Measurements from ENCODE around the gene MSI1. TPM values are rescaled to one million over a fixed set of nuclear protein-coding genes. Genes with fewer than 3 reads are reported as not detected.

MSI1 gene
- total RNA-seq, 1 experiment from 2014 or later: 3.6 TPM

DNA sequence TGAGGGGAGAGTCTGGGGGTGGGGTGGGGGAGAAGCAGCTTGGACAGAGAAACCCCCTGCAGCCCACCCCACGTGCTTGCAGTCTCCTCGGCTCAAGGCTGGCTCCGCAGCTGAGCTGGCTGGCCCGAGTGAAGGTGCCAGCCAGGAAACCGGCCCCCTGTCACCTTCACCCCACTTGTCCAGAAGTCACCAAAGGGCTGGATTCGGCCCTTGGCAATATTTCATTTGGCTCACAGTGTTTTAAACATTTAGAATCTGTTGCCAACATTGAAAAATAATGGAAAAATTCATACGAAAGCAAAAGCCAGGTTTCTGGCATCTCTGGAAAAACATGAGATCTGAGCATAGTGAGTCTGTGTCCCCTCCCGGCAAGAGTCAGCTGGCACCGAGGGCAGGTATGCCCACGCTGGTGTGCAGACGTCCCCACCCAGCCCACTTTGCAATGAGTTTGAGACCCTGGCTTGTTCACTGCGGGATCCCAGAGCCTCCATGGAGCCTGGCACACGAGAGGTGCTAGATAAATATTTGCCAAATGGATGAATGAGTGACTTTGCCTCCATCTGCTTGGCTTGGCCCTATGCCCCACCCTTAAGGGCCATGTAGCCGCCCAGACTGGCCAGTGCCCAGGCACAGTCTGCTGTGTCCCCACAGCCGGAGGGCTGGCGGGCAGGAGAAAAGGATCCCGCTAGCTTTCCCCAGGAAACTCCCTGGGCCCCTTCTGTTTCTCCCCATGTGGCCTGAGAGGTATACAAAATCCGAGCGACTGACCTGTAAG, 18.2 kb downstream of the MSI1 start:
- ChIA-PET POLR2A (ENCODE audit: low non-redundant PET) (no interaction called here), CTCF (no interaction called here)
- no TSS peak for BruUV-seq (replicated peaks)
- Histone ChIP-seq H3K4me1 (ENCODE audit: insufficient read depth, low read length, poor library complexity, severe bottlenecking) (no peaks in the 10 kb centered on the region), H3K36me3 (ENCODE audit: insufficient read depth, low read length, poor library complexity, severe bottlenecking) (no peaks in the 10 kb centered on the region), H3K9me3 (ENCODE audit: low read depth, low read length, poor library complexity, severe bottlenecking) (no peaks in the 10 kb centered on the region), H3K4me3 (ENCODE audit: low read depth, low read length, poor library complexity, severe bottlenecking) (no peak overlapping the region), H3K27me3 (replicated peaks; ENCODE audit: insufficient read depth, low read depth, low read length, poor library complexity) (no peaks in the 10 kb centered on the region), H3K27ac (ENCODE audit: low read depth, low read length, poor library complexity, severe bottlenecking) (no peak overlapping the region)
- intact Hi-C loops (cut with micrococcal nuclease; ENCODE audit: unreplicated experiment): loop anchor here (10.0 kb wide), 1 partner anchor 764 kb away; no protein-coding TSS in a partner anchor
- DNase-seq (ENCODE audit: low spot score): no peak
- TF ChIP-seq, protein P1, sequence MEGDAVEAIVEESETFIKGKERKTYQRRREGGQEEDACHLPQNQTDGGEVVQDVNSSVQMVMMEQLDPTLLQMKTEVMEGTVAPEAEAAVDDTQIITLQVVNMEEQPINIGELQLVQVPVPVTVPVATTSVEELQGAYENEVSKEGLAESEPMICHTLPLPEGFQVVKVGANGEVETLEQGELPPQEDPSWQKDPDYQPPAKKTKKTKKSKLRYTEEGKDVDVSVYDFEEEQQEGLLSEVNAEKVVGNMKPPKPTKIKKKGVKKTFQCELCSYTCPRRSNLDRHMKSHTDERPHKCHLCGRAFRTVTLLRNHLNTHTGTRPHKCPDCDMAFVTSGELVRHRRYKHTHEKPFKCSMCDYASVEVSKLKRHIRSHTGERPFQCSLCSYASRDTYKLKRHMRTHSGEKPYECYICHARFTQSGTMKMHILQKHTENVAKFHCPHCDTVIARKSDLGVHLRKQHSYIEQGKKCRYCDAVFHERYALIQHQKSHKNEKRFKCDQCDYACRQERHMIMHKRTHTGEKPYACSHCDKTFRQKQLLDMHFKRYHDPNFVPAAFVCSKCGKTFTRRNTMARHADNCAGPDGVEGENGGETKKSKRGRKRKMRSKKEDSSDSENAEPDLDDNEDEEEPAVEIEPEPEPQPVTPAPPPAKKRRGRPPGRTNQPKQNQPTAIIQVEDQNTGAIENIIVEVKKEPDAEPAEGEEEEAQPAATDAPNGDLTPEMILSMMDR (conservative IDR thresholded peaks at IDR 0.05; ENCODE audit: low read depth, low read length): no peak
- no peak for TF ChIP-seq EZH2 (IDR thresholded peaks at IDR 0.05; ENCODE audit: borderline replicate concordance, low read depth, low read length, poor library complexity, severe bottlenecking)

- no TSS peak for BruUV-seq (replicated peaks)
- Histone ChIP-seq H3K4me3 (ENCODE audit: low read depth, low read length, poor library complexity, severe bottlenecking) (no peak overlapping the region), H3K36me3 (ENCODE audit: insufficient read depth, low read length, poor library complexity, severe bottlenecking) (no peaks in the 10 kb centered on the region), H3K4me1 (ENCODE audit: insufficient read depth, low read length, poor library complexity, severe bottlenecking) (no peaks in the 10 kb centered on the region), H3K27ac (ENCODE audit: low read depth, low read length, poor library complexity, severe bottlenecking) (no peak overlapping the region), H3K27me3 (replicated peaks; ENCODE audit: insufficient read depth, low read depth, low read length, poor library complexity) (no peaks in the 10 kb centered on the region), H3K9me3 (ENCODE audit: low read depth, low read length, poor library complexity, severe bottlenecking) (no peaks in the 10 kb centered on the region)
- DNase-seq (ENCODE audit: low spot score): no peak
- intact Hi-C loops (cut with micrococcal nuclease; ENCODE audit: unreplicated experiment): no loop called here
- TF ChIP-seq EZH2 (IDR thresholded peaks at IDR 0.05; ENCODE audit: borderline replicate concordance, low read depth, low read length, poor library complexity, severe bottlenecking): no peak
- TF ChIP-seq, protein P1 (conservative IDR thresholded peaks at IDR 0.05; ENCODE audit: low read depth, low read length): no peak
- CTCF ChIA-PET: no interaction called here
- POLR2A ChIA-PET (ENCODE audit: low non-redundant PET): no interaction called here
Measured at GRCh38 chr12:120347766-120348165, 21.2 kb downstream of the MSI1 start.

GRCh38 chr12:120346681-120347080, 22.3 kb downstream of the MSI1 start:
- CTCF ChIA-PET: interaction anchor here (0.6 to 0.9 kb wide), 5 partner anchors 15 to 84 kb away, joined by 4 to 10 read pairs (median 4); partner anchors contain the start of gene RNU4-1
- POLR2A ChIA-PET (ENCODE audit: low non-redundant PET): no interaction called here
- no peaks in the 10 kb centered on the region for H3K27me3 ChIP-seq (replicated peaks; ENCODE audit: insufficient read depth, low read depth, low read length, poor library complexity)
- DNase-seq (ENCODE audit: low spot score): peak; percentile 39
- intact Hi-C loops (cut with micrococcal nuclease; ENCODE audit: unreplicated experiment): no loop called here
- no peaks in the 10 kb centered on the region for H3K9me3 ChIP-seq (ENCODE audit: low read depth, low read length, poor library complexity, severe bottlenecking)
- H3K36me3 ChIP-seq (ENCODE audit: insufficient read depth, low read length, poor library complexity, severe bottlenecking): no peaks in the 10 kb centered on the region
- no peak overlapping the region for H3K4me3 ChIP-seq (ENCODE audit: low read depth, low read length, poor library complexity, severe bottlenecking)
- no peaks in the 10 kb centered on the region for H3K4me1 ChIP-seq (ENCODE audit: insufficient read depth, low read length, poor library complexity, severe bottlenecking)
- no TSS peak for BruUV-seq (replicated peaks)
- TF ChIP-seq EZH2 (IDR thresholded peaks at IDR 0.05; ENCODE audit: borderline replicate concordance, low read depth, low read length, poor library complexity, severe bottlenecking): no peak
- TF ChIP-seq, protein P1 (conservative IDR thresholded peaks at IDR 0.05; ENCODE audit: low read depth, low read length): 0 out of 2 replicates have a peak, but pooled peaks have one; percentile 12
- H3K27ac ChIP-seq (ENCODE audit: low read depth, low read length, poor library complexity, severe bottlenecking): no peak overlapping the region
